Breast epithelium (tissue), 3 donors: ENCODE measurements around the gene PIGB.

ENCODE experiments used
- POLR2A ChIP-seq: fragments of 450-650 bp; IDR thresholded peaks from one replicate; pipeline ENCODE4 v1.6.1; 2016; ENCODE audit warnings: antibody characterized with exemption, mild to moderate bottlenecking, moderate library complexity
- TF ChIP-seq, protein P1 (sequence below), 3 donors: fragments of 450-650 bp; IDR thresholded peaks; one replicate each; pipeline ENCODE4 v1.5.1; 2016 to 2017; ENCODE audit warnings: antibody characterized with exemption in 3 of 3, mild to moderate bottlenecking in 3 of 3, moderate library complexity in 3 of 3

DNA sequence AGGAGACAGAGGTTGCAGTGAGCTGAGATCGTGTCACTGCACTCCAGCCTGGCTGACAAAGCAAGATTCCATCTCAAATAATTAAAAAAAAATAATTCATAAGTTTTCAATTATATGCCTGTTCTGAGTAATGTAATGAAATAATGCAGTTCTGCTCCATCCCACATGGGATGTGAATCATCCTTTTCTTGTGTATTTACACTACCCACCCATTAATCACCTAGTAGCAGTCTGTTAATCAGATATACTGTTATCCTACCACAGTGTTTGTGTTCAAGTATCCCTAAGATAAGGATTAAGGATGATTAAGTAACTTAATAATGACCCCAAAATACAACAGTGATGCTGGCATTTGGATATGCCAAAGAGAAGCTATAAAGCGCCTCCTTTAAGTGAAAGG lies 38.8 kb downstream of the PIGB start:
- TF ChIP-seq, protein P1, sequence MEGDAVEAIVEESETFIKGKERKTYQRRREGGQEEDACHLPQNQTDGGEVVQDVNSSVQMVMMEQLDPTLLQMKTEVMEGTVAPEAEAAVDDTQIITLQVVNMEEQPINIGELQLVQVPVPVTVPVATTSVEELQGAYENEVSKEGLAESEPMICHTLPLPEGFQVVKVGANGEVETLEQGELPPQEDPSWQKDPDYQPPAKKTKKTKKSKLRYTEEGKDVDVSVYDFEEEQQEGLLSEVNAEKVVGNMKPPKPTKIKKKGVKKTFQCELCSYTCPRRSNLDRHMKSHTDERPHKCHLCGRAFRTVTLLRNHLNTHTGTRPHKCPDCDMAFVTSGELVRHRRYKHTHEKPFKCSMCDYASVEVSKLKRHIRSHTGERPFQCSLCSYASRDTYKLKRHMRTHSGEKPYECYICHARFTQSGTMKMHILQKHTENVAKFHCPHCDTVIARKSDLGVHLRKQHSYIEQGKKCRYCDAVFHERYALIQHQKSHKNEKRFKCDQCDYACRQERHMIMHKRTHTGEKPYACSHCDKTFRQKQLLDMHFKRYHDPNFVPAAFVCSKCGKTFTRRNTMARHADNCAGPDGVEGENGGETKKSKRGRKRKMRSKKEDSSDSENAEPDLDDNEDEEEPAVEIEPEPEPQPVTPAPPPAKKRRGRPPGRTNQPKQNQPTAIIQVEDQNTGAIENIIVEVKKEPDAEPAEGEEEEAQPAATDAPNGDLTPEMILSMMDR (IDR thresholded peaks at IDR 0.05), result no peak
- TF ChIP-seq POLR2A, result no peak
